Neural crest cell (in vitro differentiated cells): ENCODE data around the gene BMP7. TPM values are rescaled to one million over a fixed set of nuclear protein-coding genes. Genes with fewer than 3 reads are reported as not detected.

Source experiments
- DNase-seq: peaks from one replicate; pipeline ENCODE4 v3.0.0; 2021; ENCODE audit warnings: low read depth, mixed read lengths, low spot score
- H3K27ac Mint-ChIP-seq: one replicate; pipeline ENCODE4 v1.8.0; 2021; ENCODE audit warnings: mild to moderate bottlenecking, mixed read lengths; ENCODE audit not compliant: unreplicated experiment
- H3K27me3 Mint-ChIP-seq: 2 replicates; pipeline ENCODE4 v1.8.0; 2021; ENCODE audit warnings: low read depth, mild to moderate bottlenecking, mixed read lengths
- H3K36me3 Mint-ChIP-seq: 2 replicates; pipeline ENCODE4 v1.8.0; 2021; ENCODE audit warnings: low read depth, mild to moderate bottlenecking, mixed read lengths
- H3K4me1 Mint-ChIP-seq: 2 replicates; pipeline ENCODE4 v1.8.0; 2021; ENCODE audit warnings: mixed read lengths
- H3K4me3 Mint-ChIP-seq: one replicate; pipeline ENCODE4 v1.8.0; 2021; ENCODE audit warnings: mild to moderate bottlenecking, mixed read lengths
- H3K9me3 Mint-ChIP-seq: 2 replicates; pipeline ENCODE4 v1.8.0; 2021; ENCODE audit warnings: mixed read lengths
- total RNA-seq: library from RNA; stranded (reverse); gene quantifications from 2 replicates; pipeline ENCODE4 v1.2.1, GENCODE V29; 2021
- TF ChIP-seq, protein P1 (sequence below): fragments of 200-600 bp; sonication (generic); conservative IDR thresholded peaks from 2 replicates; pipeline ENCODE4 v1.5.0; 2021; ENCODE audit warnings: antibody characterized with exemption, mild to moderate bottlenecking

BMP7 gene
- total RNA-seq, 1 donor from 2014 or later = 13.8 TPM

DNA sequence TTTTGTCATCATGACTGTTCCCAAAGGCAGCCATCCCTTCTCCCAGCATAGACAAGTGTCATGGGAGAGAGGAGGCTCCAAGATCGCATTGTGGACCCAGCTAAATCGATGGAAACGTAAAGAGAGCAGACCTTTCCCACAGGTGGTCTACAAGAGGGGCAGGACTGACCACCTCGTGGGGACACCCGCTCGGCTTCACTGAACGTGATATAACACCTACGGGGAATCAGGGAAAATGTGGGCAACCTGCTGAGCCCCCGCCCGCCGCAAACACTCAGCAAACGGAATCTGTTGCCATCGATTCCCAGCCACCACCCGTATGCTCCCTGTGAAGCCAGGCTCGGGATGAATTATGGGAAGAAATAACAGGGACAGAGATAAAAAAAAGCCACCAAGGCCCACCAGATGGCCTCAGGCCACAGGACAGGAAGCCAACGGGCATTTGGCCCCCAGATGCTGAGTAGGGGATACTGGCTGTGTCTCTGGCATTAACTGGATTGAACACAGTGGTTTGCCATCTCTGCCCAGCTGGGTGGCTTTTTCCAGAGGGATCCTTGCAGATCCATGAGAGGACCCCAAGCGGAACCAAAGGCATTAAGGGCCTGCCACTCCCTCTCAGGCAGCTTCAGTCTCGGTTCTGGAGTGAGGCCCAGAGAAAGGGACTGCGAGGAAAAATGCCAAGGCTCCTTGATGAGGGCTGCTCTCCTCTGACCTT is 44.4 kb downstream of the BMP7 start:
- no peaks in the 10 kb centered on the region for H3K4me1 Mint-ChIP-seq
- TF ChIP-seq, protein P1, sequence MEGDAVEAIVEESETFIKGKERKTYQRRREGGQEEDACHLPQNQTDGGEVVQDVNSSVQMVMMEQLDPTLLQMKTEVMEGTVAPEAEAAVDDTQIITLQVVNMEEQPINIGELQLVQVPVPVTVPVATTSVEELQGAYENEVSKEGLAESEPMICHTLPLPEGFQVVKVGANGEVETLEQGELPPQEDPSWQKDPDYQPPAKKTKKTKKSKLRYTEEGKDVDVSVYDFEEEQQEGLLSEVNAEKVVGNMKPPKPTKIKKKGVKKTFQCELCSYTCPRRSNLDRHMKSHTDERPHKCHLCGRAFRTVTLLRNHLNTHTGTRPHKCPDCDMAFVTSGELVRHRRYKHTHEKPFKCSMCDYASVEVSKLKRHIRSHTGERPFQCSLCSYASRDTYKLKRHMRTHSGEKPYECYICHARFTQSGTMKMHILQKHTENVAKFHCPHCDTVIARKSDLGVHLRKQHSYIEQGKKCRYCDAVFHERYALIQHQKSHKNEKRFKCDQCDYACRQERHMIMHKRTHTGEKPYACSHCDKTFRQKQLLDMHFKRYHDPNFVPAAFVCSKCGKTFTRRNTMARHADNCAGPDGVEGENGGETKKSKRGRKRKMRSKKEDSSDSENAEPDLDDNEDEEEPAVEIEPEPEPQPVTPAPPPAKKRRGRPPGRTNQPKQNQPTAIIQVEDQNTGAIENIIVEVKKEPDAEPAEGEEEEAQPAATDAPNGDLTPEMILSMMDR = no peak
- no peak overlapping the region for H3K4me3 Mint-ChIP-seq
- H3K9me3 Mint-ChIP-seq = no peaks in the 10 kb centered on the region
- H3K27me3 Mint-ChIP-seq = no peaks in the 10 kb centered on the region
- DNase-seq = no peak
- peak overlapping the region; percentile 28 for H3K27ac Mint-ChIP-seq
- H3K36me3 Mint-ChIP-seq = no peaks in the 10 kb centered on the region

DNA sequence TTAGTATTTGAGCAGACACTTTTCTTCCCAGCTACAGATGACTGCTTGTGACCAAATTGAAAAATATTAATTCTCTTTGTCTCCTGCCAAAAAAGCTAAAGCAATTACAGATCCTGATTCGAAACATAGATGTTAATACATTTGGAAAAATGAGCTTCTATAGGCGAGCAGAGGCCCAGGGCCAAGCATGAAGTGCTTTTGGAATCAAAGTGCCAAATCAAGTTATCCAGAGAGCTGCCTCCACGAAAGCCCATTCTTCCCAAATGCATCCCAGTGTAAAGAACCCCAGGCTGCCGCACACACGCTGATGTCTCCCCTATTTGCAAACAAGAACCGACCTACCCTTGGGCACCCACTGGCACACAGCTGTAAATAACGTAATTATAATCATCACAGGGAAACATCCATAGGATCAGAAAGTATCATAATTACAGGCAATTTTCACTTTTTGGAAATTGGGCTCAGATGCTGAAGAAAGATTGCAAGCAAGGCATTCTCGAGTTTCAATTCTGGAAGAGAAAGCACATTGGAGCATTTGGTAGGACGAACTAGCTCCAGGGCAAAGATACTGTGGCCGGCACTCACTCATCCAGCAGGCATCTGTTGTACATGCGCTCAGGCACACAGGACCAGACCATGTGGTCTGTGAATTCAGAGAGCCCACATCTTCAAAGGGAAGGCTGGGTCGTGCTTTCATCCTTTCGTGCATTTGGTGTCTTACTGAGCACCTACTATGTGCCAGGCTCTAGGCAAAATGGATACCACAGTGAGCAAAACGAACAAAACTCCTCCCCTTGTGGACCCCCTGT is 45.9 kb downstream of the BMP7 start:
- Mint-ChIP-seq H3K4me3 (no peak overlapping the region), H3K36me3 (no peaks in the 10 kb centered on the region), H3K27me3 (no peaks in the 10 kb centered on the region), H3K4me1 (peaks cover 7% of the 10 kb centered on the region), H3K9me3 (no peaks in the 10 kb centered on the region), H3K27ac (no peak overlapping the region)
- TF ChIP-seq, protein P1 = no peak
- no peak for DNase-seq

DNA sequence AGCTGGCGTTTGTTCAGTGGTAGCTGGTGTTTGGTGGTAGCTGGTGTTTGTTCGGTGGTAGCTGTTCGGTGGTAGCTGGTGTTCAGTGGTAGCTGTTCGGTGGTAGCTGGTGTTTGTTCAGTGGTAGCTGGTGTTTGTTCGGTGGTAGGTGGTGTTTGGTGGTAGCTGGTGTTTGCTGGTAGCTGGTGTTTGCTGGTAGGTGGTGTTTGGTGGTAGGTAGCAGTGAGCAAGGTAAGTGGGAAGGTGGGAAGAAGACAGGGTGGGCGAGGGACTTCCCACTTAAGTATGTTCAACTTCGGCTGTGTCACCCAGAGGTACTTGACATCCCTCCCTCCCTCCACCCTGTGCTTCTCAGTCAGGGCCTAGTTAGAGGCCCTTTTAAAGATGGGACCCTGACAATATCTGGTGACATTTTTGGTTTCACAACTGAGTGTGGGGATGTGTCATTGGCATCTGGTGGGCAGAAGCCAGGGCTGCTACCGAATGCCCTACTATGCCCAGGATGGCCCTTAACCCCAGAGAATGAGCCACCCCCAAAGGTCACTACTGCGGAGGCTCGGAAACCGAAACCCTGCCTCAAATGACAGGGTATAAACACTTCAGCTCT is 47.3 kb downstream of the BMP7 start:
- Mint-ChIP-seq H3K27me3 (no peaks in the 10 kb centered on the region), H3K9me3 (no peaks in the 10 kb centered on the region), H3K4me3 (no peak overlapping the region), H3K4me1 (peaks cover 12% of the 10 kb centered on the region), H3K27ac (no peak overlapping the region), H3K36me3 (no peaks in the 10 kb centered on the region)
- TF ChIP-seq, protein P1 = no peak
- DNase-seq = no peak

DNA sequence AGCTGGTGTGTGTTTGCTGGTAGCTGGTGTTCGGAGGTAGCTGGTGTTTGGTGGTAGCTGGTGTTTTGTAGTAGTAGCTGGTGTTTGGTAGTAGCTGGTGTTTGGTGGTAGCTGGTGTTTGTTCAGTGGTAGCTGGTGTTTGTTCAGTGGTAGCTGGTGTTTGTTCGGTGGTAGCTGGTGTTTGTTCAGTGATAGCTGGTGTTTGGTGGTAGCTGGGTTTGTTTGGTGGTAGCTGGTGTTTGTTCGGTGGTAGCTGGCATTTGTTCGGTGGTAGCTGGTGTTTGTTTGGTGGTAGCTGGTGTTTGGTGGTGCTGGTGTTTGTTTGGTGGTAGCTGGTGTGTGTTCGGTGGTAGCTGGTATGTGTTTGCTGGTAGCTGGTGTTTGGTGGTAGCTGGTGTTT is 48.0 kb downstream of the BMP7 start:
- DNase-seq = no peak
- TF ChIP-seq, protein P1 = no peak
- no peaks in the 10 kb centered on the region for H3K27me3 Mint-ChIP-seq
- peaks cover 16% of the 10 kb centered on the region for H3K4me1 Mint-ChIP-seq
- H3K36me3 Mint-ChIP-seq = no peaks in the 10 kb centered on the region
- H3K4me3 Mint-ChIP-seq = no peak overlapping the region
- H3K9me3 Mint-ChIP-seq = no peaks in the 10 kb centered on the region
- H3K27ac Mint-ChIP-seq = no peak overlapping the region

DNA sequence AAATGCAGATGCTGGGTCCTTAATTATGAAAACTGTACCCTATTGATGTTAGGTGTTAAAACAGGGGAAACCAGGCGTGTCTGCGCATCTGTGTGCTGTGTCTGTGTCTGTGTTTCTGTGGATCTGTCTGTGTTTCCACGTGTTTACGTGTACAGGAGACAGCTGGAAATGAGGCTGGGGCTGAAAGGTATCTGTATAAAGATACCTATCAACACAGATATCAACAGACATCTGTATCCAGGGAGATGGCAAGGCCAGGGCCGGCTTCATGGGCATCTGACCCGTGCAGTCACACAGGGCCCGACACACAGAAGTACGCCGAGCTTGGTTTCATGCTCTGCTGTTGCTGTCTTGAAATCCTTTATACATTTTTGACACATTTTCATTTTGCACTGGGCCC is 48.6 kb downstream of the BMP7 start:
- peaks cover 23% of the 10 kb centered on the region for H3K4me1 Mint-ChIP-seq
- peak overlapping the region; percentile 15 for H3K27ac Mint-ChIP-seq
- no peaks in the 10 kb centered on the region for H3K36me3 Mint-ChIP-seq
- H3K27me3 Mint-ChIP-seq = no peaks in the 10 kb centered on the region
- no peak for DNase-seq
- no peaks in the 10 kb centered on the region for H3K9me3 Mint-ChIP-seq
- TF ChIP-seq, protein P1 = no peak
- H3K4me3 Mint-ChIP-seq = no peak overlapping the region
